GM19023 (cell line): ENCODE results near the gene ERC1.
"Not testable (repeated sequence)": the region's sequence is repeated elsewhere in the genome, so short reads cannot be mapped to it uniquely, and the experiment has no call there.

Experiments used
- ATAC-seq: cut with Tn5 transposase; IDR thresholded peaks from one replicate; pipeline ENCODE4 v1.9.1; 2021; ENCODE audit warnings: mild to moderate bottlenecking, moderate library complexity; ENCODE audit not compliant: unreplicated experiment

The ERC1 gene

GRCh38 chr12:1117371-1117770 lies 126.3 kb downstream of the ERC1 start:
- ATAC-seq = no peak

DNA sequence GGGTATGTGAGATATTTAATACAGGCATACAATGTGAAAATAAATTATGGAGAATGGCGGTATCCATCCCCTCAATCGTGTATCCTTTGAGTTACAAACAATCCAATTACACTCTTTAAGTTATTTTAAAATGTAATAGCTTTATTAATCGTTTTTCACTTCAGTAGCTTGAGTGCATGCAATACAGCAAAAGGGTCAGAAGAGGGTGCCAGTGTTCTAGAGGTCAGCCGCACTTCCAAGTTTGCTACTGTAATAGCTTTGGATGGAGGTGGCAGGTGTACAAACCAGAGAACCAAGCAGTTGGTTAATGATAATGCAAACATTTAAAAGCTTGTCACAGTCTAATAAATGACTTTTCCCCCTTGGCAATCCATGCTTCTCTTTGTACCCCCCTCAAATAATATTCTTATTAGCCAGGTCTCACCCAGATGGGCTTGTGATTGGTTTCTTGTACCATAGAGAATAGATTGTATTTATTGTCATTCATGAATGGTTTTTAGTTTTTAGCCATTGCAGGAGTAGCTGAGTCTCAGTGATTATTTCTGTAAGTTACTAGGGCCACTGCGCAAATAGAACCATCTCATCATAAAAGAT lies 127.0 kb downstream of the ERC1 start:
- no peak for ATAC-seq

DNA sequence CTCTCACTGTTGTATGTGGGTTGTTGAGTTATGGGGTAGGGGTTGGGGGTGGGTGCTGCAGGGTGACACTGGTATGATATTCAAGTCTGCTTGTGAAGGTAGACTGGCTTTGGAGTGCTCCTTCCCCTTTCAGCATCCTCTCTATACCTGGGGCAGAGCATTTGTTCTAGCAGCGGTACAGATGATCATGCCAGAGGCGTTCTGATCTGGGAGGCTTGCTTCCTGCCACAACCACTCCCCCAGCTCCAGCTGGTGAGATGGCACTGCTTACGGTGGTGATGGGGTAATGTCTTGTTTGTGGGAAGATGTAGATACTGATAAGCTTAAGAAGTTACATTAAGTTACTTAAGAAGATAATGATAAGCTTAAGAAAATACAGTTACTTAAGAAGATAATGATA lies 131.8 kb downstream of the ERC1 start:
- ATAC-seq = no peak

DNA sequence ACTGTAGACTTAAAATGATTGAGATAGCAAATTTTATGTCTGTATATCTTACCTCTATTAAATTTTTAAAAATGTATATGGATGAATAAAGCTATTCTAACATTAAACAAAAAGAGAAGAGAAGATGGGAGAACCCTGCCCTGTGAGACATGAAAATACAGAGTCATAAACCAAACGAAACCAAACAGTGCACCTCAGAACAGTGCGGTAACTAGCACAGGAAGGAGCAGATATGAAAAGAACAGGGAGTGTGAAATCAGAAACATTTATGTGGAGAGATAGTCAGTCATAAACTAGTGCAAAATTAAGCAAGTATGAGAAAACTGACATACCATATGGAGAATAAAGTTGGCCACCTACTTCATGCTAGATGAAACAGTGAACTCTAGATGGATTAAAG lies 135.1 kb downstream of the ERC1 start:
- ATAC-seq = no peak

- ATAC-seq = no peak
Measured at GRCh38 chr12:1127021-1127420, 136.0 kb downstream of the ERC1 start.

- ATAC-seq = no peak
Measured at GRCh38 chr12:1130164-1130563, 139.1 kb downstream of the ERC1 start.

- no peak for ATAC-seq
Measured at GRCh38 chr12:1130571-1130970, 139.5 kb downstream of the ERC1 start.

GRCh38 chr12:1131811-1132224 lies 140.8 kb downstream of the ERC1 start:
- ATAC-seq = no peak

GRCh38 chr12:1132311-1132710 lies 141.3 kb downstream of the ERC1 start:
- ATAC-seq = no peak

GRCh38 chr12:1138691-1139090 lies 147.7 kb downstream of the ERC1 start:
- no peak for ATAC-seq

- ATAC-seq = not testable (repeated sequence)
Measured at GRCh38 chr12:1146758-1147157, 155.7 kb downstream of the ERC1 start.

- no peak for ATAC-seq
Measured at GRCh38 chr12:1147821-1148220, 156.8 kb downstream of the ERC1 start.

DNA sequence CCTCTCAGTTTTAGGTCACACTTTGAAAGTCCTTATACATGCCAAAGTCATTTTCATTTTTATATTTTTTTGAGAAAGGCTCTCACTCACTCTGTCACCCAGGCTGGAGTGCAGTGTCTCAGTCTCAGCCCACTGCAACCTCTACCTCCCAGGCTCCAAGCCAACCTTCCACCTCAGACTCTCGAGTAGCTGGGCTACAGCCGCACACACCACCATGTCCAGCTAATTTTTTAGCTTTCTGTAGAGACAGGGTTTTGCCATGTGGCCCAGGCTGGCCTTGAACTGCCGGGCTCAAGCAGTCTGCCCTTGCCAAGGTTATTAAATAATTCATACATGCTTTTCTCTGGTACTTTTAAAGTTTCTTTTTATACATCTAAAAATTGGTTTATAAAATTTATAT lies 166.0 kb downstream of the ERC1 start:
- ATAC-seq = no peak

GRCh38 chr12:1161197-1161596 lies 170.2 kb downstream of the ERC1 start:
- ATAC-seq = no peak

DNA sequence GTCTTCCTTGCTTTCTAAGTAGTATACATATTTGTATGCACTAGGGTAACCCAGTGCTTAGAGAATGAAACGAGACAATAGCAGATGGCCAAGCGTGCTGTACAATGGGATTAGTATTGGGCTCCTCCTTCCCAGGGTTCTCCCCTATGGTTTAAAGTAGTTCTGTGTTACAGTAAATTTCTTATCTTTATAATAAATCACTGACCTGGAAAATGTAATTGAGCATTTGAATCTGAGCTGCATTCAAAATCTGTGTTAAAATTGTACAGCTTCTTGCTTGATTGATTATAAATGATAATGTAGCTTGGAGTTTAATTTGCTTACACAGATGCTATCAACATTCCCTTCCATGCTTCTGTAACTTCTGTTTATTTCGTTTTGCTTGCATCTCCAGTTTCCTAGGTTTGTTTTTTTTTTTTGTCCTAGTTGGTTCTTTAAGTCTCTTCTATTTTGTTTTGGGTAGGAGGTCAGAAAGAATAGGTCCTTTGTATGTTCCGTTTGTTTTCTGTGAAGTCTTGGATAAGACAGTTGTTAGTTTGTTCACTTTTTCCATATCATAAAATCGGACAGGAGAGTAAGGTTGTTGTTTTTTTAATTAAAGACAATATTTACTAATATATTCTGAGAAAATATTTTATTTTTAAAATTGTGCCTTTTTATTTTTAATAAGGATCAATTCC lies 171.2 kb downstream of the ERC1 start:
- ATAC-seq = no peak

GRCh38 chr12:1167784-1168183 lies 176.8 kb downstream of the ERC1 start:
- no peak for ATAC-seq

DNA sequence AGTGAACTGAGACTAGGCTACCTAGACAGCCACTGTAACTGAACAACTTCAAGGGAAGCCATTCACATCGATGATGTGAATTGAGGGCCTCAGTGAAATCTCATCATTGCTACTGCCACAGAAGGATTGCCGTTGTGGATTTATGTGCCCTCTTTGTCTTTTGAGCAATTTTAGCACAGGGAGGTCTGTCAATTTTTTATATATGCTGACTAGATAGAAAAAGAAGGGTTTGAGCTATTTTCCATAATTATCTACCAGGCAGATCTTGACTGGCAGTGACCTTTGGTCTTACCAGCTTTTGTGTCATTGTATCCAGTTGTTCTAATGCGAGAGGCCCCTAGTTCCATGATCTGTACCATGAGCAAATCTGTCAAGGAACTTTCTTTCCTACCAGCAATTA lies 179.4 kb downstream of the ERC1 start:
- ATAC-seq = no peak

- no peak for ATAC-seq
Measured at GRCh38 chr12:1171657-1172408, 180.8 kb downstream of the ERC1 start.

DNA sequence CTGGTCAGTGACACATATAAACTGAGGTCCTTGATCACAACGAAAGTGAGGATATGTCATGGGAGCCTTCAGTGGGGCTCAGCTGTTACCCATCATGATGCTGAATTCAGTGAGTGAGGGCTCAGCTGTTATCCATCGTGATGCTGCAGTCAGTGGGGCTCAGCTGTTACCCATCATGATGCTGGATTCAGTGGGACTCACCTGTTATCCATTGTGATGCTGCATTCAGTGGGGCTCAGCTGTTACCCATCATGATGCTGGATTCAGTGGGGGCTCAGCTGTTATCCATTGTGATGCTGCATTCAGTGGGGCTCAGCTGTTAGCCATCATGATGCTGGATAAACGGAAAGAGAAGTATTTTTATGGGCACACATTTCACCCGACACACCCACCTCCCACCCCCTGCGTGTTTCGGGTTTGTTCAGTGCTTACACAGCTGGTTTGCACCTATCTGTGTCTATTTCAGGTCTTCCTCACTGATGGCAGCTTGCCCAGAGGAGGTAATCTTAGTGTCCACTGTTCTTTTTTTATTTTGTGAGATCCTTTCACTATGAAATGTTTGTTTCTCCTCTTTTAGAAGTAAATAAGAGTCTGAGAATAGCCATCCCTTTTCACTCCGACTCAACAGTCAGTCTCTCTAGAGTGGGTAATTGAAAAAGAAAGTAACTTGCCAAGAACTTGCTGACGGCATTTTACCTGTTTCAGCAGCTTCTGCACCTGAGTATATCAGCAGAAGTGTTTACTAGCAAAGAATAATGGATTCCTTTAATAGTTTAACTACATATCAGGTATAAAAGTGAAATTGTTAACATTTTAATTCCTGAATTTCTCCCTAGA lies 183.0 kb downstream of the ERC1 start:
- no peak for ATAC-seq

GRCh38 chr12:1174659-1175058 lies 183.6 kb downstream of the ERC1 start:
- ATAC-seq = no peak

DNA sequence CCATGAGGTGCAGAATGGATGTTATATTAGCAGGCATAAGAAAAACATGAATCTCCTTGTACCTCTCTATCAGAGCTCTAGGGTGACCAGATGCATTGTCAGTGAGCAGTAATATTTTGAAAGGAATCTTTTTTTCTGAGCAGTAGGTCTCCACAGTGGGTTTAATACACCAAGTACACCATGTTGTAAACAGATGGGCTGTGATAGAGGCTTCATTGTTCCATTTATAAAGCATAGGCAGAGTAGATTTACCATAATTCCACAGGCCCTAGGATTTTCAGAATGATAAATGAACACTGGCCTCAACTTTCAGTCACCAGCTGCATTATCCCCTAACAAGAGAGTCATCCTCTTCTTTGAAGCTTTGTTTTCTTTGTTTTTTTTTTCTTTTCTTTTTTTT lies 185.2 kb downstream of the ERC1 start:
- ATAC-seq = no peak
